ENCODE measurements around the gene KCNK15.

KCNK15 gene

DNA sequence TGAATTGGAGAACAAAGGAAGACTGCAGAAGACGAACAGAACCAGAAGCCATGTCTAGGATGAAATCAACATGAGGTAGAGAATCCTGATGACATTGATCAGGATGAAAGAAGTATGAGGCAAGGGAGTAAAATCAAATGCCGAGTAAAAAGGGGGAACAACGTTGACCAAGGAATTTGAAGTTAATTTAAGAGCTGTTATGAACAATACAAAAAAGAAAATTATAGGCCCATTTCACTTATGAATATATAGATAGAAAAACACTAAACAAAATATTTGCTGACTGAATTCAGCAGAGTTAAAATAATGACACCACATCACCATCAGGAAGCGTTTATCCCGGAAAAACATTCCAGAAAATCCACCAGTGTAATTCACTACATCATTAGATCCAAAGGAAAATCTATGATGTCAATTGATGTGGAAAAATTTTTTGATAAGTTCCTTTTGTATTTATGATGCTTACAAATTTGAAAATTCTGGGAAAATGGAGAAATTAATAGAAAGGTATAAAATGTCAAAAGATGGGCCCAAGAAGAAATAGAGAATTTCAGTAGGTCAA, 38.6 kb upstream of the KCNK15 start:
- no peak overlapping the region for H3K4me3 Mint-ChIP-seq
- H3K4me1 Mint-ChIP-seq (ENCODE audit: low read depth) = no peaks in the 10 kb centered on the region
- no peaks in the 10 kb centered on the region for H3K36me3 Mint-ChIP-seq (ENCODE audit: low read depth)
- H3K27me3 Mint-ChIP-seq (ENCODE audit: low read depth) = peaks cover 6% of the 10 kb centered on the region
- no peak overlapping the region for H3K27ac Mint-ChIP-seq
- no peaks in the 10 kb centered on the region for H3K9me3 Mint-ChIP-seq

DNA sequence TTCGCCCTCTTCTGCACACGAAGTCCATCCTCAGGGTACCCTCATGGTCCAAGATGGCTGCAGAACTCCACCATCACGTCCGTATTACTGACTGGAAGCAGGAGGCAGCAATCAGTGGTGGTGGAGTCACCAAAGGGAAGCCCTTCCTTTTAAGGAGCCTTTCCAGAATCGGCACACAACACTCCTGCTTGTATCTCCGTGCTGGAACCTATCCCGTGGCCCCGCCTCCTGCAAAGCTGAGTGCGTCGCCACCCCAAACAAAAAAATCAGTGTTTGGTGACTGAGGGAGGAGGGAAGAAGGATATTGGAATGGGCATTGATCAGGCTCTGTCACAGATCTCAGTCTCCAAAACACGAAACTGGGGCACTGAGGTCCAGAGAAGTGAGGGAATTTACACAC, 36.3 kb upstream of the KCNK15 start:
- H3K4me1 Mint-ChIP-seq (ENCODE audit: low read depth) = no peaks in the 10 kb centered on the region
- no peaks in the 10 kb centered on the region for H3K36me3 Mint-ChIP-seq (ENCODE audit: low read depth)
- H3K27ac Mint-ChIP-seq = no peak overlapping the region
- no peaks in the 10 kb centered on the region for H3K9me3 Mint-ChIP-seq
- peaks cover 6% of the 10 kb centered on the region for H3K27me3 Mint-ChIP-seq (ENCODE audit: low read depth)
- H3K4me3 Mint-ChIP-seq = no peak overlapping the region

DNA sequence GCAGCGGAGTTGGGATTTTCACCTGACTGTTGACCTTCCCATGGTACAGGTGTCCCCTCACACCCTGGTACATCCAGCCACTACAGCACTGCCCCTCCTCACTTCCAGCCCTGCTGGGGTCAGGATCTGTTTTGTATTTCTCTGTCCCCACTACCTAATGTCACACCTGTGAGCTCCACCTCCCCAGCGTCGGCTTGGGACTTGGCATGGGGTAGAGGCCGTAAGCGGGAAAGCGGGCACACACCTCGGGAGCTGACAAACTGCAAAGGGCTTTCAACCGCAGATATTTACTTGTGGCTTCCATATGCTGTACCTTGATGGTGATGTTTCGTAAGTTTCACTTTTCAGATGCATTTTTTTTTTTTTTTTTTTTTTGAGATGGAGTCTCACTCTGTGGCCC, 35.9 kb upstream of the KCNK15 start:
- Mint-ChIP-seq H3K4me1 (ENCODE audit: low read depth) (no peaks in the 10 kb centered on the region), H3K4me3 (no peak overlapping the region), H3K27me3 (ENCODE audit: low read depth) (peaks cover 6% of the 10 kb centered on the region), H3K27ac (no peak overlapping the region), H3K9me3 (no peaks in the 10 kb centered on the region), H3K36me3 (ENCODE audit: low read depth) (no peaks in the 10 kb centered on the region)

DNA sequence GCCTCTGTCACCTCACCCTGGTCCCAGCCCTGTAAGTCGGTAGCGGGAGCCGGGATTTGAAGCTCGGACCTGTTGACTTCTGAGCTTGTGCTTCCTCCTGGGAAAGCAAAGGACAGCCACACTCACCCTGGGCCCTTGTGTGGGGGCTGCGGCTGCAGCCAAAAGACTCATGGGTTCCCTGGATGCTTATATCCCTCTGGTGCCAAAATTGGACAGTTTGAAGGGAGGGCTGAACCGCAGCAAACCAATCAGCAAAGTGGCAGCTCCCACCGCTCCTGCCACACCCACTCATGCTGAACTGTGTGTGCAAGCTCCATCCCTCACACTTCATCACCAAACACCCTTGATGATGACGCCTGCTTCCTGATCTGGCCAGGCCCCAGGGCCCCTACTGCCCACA, 34.4 kb upstream of the KCNK15 start:
- no peak overlapping the region for H3K27ac Mint-ChIP-seq
- H3K9me3 Mint-ChIP-seq = no peaks in the 10 kb centered on the region
- no peaks in the 10 kb centered on the region for H3K36me3 Mint-ChIP-seq (ENCODE audit: low read depth)
- H3K4me1 Mint-ChIP-seq (ENCODE audit: low read depth) = no peaks in the 10 kb centered on the region
- H3K27me3 Mint-ChIP-seq (ENCODE audit: low read depth) = peaks cover 6% of the 10 kb centered on the region
- no peak overlapping the region for H3K4me3 Mint-ChIP-seq

DNA sequence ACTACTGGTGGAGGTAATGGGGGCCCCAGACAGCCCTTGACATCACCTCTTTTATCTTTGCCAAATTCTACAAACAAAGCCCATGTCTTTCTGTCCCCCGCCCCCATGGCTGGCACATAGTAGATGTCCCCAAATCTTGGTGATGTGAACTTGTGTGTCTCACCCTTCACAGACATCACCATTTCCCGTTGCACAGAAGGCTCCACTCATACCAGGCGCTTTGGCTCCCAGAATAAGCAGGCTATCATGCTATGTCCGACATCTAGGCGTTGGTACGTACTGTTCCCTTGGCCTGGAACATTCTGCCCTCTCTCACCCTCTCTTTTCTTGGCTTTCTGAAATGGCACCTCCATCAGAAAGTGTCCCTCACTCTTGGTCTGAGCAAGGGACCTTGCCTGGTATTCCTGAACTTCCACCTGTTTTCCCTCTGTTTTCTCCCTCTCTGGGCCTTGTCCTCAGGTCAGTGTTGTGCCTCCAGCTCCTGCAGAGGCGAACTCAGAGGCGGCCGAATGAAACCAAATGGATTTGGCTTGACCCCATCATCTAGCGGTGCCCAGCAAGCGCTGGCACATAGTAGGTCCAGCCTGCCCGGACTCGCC, 31.5 kb upstream of the KCNK15 start:
- Mint-ChIP-seq H3K9me3 (no peaks in the 10 kb centered on the region), H3K27me3 (ENCODE audit: low read depth) (peaks cover 6% of the 10 kb centered on the region), H3K4me3 (no peak overlapping the region), H3K4me1 (ENCODE audit: low read depth) (no peaks in the 10 kb centered on the region), H3K36me3 (ENCODE audit: low read depth) (no peaks in the 10 kb centered on the region), H3K27ac (no peak overlapping the region)

DNA sequence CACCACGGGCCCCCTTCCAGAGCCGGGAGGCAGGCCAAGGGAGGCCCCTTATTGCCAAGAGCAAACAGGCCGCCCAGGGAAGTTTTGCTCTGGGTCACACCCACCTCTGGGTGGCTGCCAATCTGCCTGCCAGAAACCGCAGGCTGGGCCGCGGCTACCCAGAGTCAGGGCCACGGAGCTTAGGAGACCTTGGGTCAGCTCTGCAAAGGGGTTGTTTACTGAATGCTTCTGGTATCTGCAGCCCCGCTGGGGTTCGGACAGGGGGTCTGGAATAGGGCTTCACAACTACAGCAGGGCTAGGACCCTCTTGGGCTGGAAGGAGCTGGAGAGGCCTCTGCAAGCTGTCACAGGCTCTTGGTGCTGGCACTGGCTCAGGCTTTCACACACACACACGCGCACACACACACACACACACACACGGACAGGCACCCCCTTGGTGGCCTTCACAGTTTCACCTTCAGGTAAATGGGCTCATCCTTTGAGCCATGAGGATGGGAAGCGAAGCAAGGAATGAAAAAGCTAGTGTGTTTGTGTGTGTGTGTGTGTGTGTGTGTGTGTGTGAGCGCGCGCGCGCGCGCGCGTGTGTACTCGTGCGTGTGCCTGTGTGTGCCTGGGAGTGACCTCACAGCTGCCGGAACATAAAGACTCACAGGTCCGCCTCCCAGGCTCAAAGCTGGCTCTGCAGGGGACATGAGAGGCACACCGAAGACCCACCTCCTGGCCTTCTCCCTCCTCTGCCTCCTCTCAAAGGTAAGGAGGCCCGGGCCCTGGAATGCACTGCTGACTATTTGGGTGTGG, 30.8 kb upstream of the KCNK15 start, which contains the start of gene CCN5:
TSS of gene CCN5 (plus strand) at position 669 of the 798 bp plus-strand sequence. CDS start at position 691, 22 bp downstream.
- no peaks in the 10 kb centered on the region for H3K36me3 Mint-ChIP-seq (ENCODE audit: low read depth)
- H3K4me1 Mint-ChIP-seq (ENCODE audit: low read depth) = no peaks in the 10 kb centered on the region
- no peaks in the 10 kb centered on the region for H3K9me3 Mint-ChIP-seq
- H3K27ac Mint-ChIP-seq = no peak within 1 kb of the TSS
- peaks cover 6% of the 10 kb centered on the region for H3K27me3 Mint-ChIP-seq (ENCODE audit: low read depth)
- H3K4me3 Mint-ChIP-seq = no peak within 1 kb of the TSS

DNA sequence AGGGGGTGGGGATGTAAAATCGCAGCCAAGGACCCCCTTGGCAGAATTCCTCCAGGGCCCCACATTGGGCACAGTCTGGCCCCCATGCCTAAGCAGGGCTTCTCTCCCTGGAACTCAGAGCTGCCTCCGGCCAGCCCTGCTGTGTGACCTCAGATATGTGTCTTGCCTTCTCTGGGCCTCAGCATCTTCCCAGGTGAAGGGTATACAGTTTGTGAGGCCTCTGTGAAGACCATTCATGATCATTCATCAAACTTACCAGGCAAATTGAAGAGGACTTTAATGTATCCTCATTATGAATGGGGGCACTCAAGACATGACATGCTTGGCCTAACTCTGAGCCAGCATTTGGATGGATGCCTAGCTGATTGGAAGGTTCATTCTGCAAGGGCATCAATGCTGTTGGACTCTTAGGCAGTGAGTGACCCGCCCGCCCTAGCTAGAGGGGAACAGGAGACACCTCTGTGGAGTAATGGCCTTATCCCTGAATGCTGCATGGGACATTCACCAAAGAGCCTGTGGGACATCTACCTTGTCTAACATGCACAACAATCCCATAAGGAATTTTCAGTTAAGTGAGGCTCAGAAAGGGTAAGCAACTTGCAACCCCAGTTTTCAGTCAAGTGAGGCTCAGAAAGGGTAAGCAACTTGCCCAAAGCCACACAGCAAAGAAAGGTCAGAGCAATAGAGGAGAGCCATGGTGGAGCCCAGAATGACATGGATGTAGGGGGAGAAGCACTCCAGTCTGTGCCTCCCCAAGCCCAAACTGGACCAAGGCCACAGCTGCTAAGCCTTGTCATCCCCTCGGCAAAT, 30.0 kb upstream of the KCNK15 start:
- Mint-ChIP-seq H3K4me3 (no peak overlapping the region), H3K27ac (no peak overlapping the region), H3K4me1 (ENCODE audit: low read depth) (no peaks in the 10 kb centered on the region), H3K9me3 (no peaks in the 10 kb centered on the region), H3K36me3 (ENCODE audit: low read depth) (no peaks in the 10 kb centered on the region), H3K27me3 (ENCODE audit: low read depth) (peaks cover 6% of the 10 kb centered on the region)

DNA sequence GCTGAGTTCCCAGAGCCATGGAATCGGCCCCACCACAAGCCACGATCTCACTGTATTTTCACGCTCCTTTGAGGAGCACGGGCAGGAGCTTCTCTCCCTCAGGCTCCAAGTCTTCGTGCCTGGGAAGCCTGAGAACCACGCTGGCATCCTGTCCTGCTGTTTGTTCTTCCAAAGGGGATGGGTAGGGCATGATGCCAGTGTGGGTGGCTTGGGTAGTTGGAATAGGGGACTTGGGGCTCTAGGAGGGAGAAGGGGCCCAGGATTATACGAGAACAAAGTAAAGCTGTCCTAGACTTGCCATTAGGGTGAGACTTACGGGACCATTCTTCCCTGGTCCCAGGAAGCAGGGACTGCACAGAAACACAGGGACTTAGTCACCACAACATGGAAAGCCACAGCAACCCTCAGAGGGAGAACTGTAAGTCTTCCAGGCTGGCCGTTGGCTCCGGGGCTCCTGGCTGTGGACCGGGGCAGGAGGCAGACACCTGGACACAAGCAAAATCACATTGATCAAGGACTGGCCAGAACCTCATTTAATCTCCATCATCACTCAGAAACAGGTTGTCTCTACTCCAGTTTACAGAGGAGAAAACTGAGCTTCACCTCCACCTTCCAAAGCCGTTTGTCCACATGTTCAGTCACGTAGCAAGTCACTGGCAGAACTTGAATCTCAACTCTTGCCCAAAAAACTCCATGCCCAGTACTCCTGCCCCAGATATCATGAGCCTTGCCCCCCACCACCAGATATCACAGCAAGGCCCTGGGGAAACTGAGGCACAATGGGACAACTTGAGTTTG, 29.2 kb upstream of the KCNK15 start:
- H3K27ac Mint-ChIP-seq = no peak overlapping the region
- H3K4me3 Mint-ChIP-seq = no peak overlapping the region
- H3K9me3 Mint-ChIP-seq = no peaks in the 10 kb centered on the region
- H3K4me1 Mint-ChIP-seq (ENCODE audit: low read depth) = no peaks in the 10 kb centered on the region
- H3K27me3 Mint-ChIP-seq (ENCODE audit: low read depth) = peaks cover 6% of the 10 kb centered on the region
- no peaks in the 10 kb centered on the region for H3K36me3 Mint-ChIP-seq (ENCODE audit: low read depth)

DNA sequence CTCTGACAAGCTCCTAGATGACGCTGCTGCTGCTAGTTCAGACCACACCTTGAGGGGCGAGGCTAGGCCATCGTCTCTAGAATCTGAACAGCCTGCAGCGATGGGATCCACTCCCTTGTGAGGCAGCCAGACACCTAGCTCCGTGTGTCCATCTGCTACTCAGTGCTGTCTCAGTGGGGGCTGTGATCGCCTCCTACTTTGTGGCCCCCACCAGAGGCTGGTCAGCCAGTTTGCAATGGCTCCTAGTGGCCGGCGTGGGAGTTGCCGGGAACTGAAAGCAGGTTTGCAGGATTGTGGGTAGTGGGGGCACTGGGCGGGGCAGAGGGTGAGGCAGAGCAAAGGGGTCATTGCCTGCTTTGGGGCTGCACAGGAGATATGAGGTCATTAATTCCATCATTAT, 27.7 kb upstream of the KCNK15 start:
- H3K9me3 Mint-ChIP-seq = no peaks in the 10 kb centered on the region
- H3K36me3 Mint-ChIP-seq (ENCODE audit: low read depth) = no peaks in the 10 kb centered on the region
- no peaks in the 10 kb centered on the region for H3K27me3 Mint-ChIP-seq (ENCODE audit: low read depth)
- no peaks in the 10 kb centered on the region for H3K4me1 Mint-ChIP-seq (ENCODE audit: low read depth)
- no peak overlapping the region for H3K27ac Mint-ChIP-seq
- H3K4me3 Mint-ChIP-seq = no peak overlapping the region

DNA sequence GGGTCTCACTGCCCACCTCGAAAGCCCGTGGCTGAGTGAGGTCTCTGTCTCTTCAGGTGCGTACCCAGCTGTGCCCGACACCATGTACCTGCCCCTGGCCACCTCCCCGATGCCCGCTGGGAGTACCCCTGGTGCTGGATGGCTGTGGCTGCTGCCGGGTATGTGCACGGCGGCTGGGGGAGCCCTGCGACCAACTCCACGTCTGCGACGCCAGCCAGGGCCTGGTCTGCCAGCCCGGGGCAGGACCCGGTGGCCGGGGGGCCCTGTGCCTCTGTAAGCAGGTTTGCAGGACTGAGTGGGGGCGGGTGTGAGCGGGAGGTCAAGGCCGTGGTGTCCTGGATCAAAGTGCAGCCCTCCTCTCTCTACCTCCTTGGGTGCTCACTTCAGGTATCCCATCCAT, 25.8 kb upstream of the KCNK15 start:
- Mint-ChIP-seq H3K36me3 (ENCODE audit: low read depth) (no peaks in the 10 kb centered on the region), H3K27ac (no peak overlapping the region), H3K4me1 (ENCODE audit: low read depth) (peaks cover 1% of the 10 kb centered on the region), H3K27me3 (ENCODE audit: low read depth) (no peaks in the 10 kb centered on the region), H3K9me3 (no peaks in the 10 kb centered on the region), H3K4me3 (no peak overlapping the region)

DNA sequence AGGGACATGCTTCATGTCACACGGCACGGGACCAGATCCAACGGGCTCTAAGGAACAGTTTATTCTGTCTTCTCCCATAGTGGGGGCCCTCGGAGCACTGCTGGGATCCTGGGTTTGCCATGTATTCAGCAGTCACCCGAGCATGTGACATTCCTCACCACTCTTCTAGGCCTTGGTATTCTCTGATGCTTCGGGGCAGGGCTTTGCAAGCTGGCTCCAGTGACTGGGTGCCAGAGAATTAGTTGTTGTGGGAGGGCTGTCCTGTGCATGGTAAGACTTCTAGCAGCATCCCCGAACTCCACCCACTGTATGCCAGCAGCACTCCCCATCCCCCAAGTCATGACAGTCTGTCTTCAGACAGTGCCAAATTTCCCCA, 25.1 kb upstream of the KCNK15 start:
- no peaks in the 10 kb centered on the region for H3K36me3 Mint-ChIP-seq (ENCODE audit: low read depth)
- H3K27ac Mint-ChIP-seq = no peak overlapping the region
- H3K4me1 Mint-ChIP-seq (ENCODE audit: low read depth) = peaks cover 1% of the 10 kb centered on the region
- H3K4me3 Mint-ChIP-seq = no peak overlapping the region
- no peaks in the 10 kb centered on the region for H3K27me3 Mint-ChIP-seq (ENCODE audit: low read depth)
- no peaks in the 10 kb centered on the region for H3K9me3 Mint-ChIP-seq

DNA sequence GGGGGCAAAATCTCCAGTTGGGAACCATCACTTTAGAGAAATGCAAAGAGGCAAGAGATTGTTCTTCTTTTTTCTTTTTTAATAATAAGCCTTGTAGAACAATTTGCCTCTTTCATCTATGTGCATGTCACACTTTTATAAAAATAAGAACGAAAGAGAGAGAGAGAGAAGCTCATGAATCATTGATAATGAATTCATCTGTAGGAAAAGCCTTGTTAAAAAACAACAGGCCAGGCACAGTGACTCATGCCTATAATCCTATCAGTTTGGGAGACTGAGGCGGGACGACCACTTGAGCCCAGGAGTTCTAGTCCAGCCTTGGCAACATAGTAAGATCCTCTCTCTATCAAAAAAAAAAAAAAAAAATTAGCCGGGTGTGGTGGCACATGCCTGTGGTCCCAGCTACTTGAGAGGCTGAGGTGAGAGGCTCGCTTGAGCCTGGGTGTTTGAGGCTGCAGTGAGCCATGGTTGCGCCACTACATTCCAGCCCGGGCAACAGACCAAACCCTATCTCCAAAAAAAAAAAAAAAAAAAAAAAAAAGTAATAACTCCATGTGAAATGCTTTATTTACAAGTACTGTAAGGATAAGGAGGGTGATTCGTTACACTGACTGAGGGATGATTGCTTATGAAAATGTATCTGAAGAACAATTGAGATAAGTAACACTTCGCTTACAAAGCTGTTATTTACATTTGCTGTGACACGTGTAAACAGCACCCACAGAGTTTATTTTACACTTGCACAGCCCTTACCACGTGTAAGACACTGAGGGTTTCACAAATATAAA, 24.5 kb upstream of the KCNK15 start:
- Mint-ChIP-seq H3K4me1 (ENCODE audit: low read depth) (peaks cover 1% of the 10 kb centered on the region), H3K36me3 (ENCODE audit: low read depth) (no peaks in the 10 kb centered on the region), H3K9me3 (no peaks in the 10 kb centered on the region), H3K27ac (no peak overlapping the region), H3K27me3 (ENCODE audit: low read depth) (no peaks in the 10 kb centered on the region), H3K4me3 (no peak overlapping the region)

DNA sequence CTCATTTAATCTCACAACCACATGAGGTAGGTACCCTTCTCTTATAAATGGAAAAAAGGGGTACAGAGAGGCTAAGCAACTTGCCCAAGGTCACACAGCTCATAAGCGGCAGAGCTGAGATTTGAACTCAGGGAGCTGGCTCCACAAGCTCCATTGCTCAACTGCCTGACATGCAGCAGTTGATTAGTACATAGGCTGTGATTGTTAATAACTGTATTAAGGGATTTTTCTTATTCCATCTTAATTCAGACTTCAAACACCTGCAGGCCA, 23.9 kb upstream of the KCNK15 start:
- Mint-ChIP-seq H3K27ac (no peak overlapping the region), H3K4me1 (ENCODE audit: low read depth) (peaks cover 1% of the 10 kb centered on the region), H3K9me3 (no peaks in the 10 kb centered on the region), H3K4me3 (no peak overlapping the region), H3K27me3 (ENCODE audit: low read depth) (no peaks in the 10 kb centered on the region), H3K36me3 (ENCODE audit: low read depth) (no peaks in the 10 kb centered on the region)

DNA sequence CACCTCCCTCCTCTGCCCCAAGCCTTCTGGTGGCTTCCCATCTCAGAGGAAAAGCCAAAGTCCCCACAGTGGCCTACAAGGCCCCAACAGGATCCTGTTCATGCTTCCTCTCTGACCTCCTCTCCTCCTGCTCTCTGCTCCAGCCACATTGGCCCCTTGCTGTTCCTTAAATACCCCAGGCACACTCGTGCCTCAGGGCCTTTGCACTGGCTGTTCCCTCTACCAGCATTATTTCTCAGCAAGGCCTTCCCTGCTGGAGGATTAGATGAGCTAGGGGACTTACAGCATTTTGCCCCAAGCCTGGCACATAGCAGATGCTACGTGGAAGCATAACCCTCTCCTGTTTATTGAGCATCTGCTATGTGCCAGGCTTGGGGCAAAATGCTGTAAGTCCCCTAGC, 22.7 kb upstream of the KCNK15 start:
- peaks cover 1% of the 10 kb centered on the region for H3K4me1 Mint-ChIP-seq (ENCODE audit: low read depth)
- no peaks in the 10 kb centered on the region for H3K9me3 Mint-ChIP-seq
- H3K36me3 Mint-ChIP-seq (ENCODE audit: low read depth) = no peaks in the 10 kb centered on the region

More for the DNA sequence above, 22.7 kb upstream of the KCNK15 start:
- Mint-ChIP-seq H3K27ac (no peak overlapping the region), H3K4me3 (no peak overlapping the region), H3K27me3 (ENCODE audit: low read depth) (no peaks in the 10 kb centered on the region)
